ENCODE results near the gene TOM1L2.

Gene TOM1L2

GRCh38 chr17:17826342-17826713 lies 145.9 kb downstream of the TOM1L2 start:
- TF ChIP-seq TAF1 (IDR thresholded peaks at IDR 0.05; ENCODE audit: low read depth) (no peak), ZBTB7A (IDR thresholded peaks at IDR 0.05; ENCODE audit: low read depth) (no peak), YY1 (IDR thresholded peaks at IDR 0.05; ENCODE audit: low read depth) (no peak), CREB1 (IDR thresholded peaks at IDR 0.05; ENCODE audit: low read depth) (no peak), RAD21 (IDR thresholded peaks at IDR 0.05; ENCODE audit: low read depth) (no peak), FOXM1 (IDR thresholded peaks at IDR 0.05; ENCODE audit: borderline replicate concordance, low read depth) (no peak), EGR1 (IDR thresholded peaks at IDR 0.05) (no peak), NFIC (IDR thresholded peaks at IDR 0.05) (no peak), REST (IDR thresholded peaks at IDR 0.05; ENCODE audit: low read depth) (no peak), CEBPB (IDR thresholded peaks at IDR 0.05) (no peak), TCF12 (IDR thresholded peaks at IDR 0.05; ENCODE audit: low read depth) (no peak), EP300 (IDR thresholded peaks at IDR 0.05; ENCODE audit: borderline replicate concordance) (no peak), TEAD4 (IDR thresholded peaks at IDR 0.05) (no peak)
- TF ChIP-seq, protein P1, sequence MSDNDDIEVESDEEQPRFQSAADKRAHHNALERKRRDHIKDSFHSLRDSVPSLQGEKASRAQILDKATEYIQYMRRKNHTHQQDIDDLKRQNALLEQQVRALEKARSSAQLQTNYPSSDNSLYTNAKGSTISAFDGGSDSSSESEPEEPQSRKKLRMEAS (IDR thresholded peaks at IDR 0.05) = no peak
- TF ChIP-seq, protein P2, sequence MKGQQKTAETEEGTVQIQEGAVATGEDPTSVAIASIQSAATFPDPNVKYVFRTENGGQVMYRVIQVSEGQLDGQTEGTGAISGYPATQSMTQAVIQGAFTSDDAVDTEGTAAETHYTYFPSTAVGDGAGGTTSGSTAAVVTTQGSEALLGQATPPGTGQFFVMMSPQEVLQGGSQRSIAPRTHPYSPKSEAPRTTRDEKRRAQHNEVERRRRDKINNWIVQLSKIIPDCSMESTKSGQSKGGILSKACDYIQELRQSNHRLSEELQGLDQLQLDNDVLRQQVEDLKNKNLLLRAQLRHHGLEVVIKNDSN (IDR thresholded peaks at IDR 0.05) = no peak

- TF ChIP-seq CEBPB (IDR thresholded peaks at IDR 0.05) = no peak
- TF ChIP-seq TCF12 (IDR thresholded peaks at IDR 0.05; ENCODE audit: low read depth) = no peak
- TF ChIP-seq, protein P1 (IDR thresholded peaks at IDR 0.05) = no peak
- TF ChIP-seq TEAD4 (IDR thresholded peaks at IDR 0.05) = no peak
- TF ChIP-seq CREB1 (IDR thresholded peaks at IDR 0.05; ENCODE audit: low read depth) = no peak
- TF ChIP-seq FOXM1 (IDR thresholded peaks at IDR 0.05; ENCODE audit: borderline replicate concordance, low read depth) = no peak
- TF ChIP-seq REST (IDR thresholded peaks at IDR 0.05; ENCODE audit: low read depth) = no peak
- no peak for TF ChIP-seq NFIC (IDR thresholded peaks at IDR 0.05)
- no peak for TF ChIP-seq YY1 (IDR thresholded peaks at IDR 0.05; ENCODE audit: low read depth)
- TF ChIP-seq TAF1 (IDR thresholded peaks at IDR 0.05; ENCODE audit: low read depth) = no peak
- TF ChIP-seq, protein P2 (IDR thresholded peaks at IDR 0.05) = no peak
- TF ChIP-seq RAD21 (IDR thresholded peaks at IDR 0.05; ENCODE audit: low read depth) = no peak
- TF ChIP-seq EP300 (IDR thresholded peaks at IDR 0.05; ENCODE audit: borderline replicate concordance) = no peak
- TF ChIP-seq EGR1 (IDR thresholded peaks at IDR 0.05) = no peak
- no peak for TF ChIP-seq ZBTB7A (IDR thresholded peaks at IDR 0.05; ENCODE audit: low read depth)
These were observed 147.2 kb downstream of the TOM1L2 start for GRCh38 chr17:17824783-17825614.

- TF ChIP-seq EGR1 (IDR thresholded peaks at IDR 0.05) = no peak
- TF ChIP-seq, protein P1 (IDR thresholded peaks at IDR 0.05) = 0 out of 2 replicates have a peak, but pooled peaks have one; percentile 32
- no peak for TF ChIP-seq FOXM1 (IDR thresholded peaks at IDR 0.05; ENCODE audit: borderline replicate concordance, low read depth)
These were observed 147.9 kb downstream of the TOM1L2 start for GRCh38 chr17:17824119-17824782.

- TF ChIP-seq NFIC (IDR thresholded peaks at IDR 0.05) (no peak), TEAD4 (IDR thresholded peaks at IDR 0.05) (no peak), ZBTB7A (IDR thresholded peaks at IDR 0.05; ENCODE audit: low read depth) (peak; percentile 49; the same call in 1 of the 2 replicates), REST (IDR thresholded peaks at IDR 0.05; ENCODE audit: low read depth) (no peak), TAF1 (IDR thresholded peaks at IDR 0.05; ENCODE audit: low read depth) (0 out of 2 replicates have a peak, but pooled peaks have one; percentile 18), CREB1 (IDR thresholded peaks at IDR 0.05; ENCODE audit: low read depth) (no peak), RAD21 (IDR thresholded peaks at IDR 0.05; ENCODE audit: low read depth) (no peak), EGR1 (IDR thresholded peaks at IDR 0.05) (no peak), YY1 (IDR thresholded peaks at IDR 0.05; ENCODE audit: low read depth) (no peak), EP300 (IDR thresholded peaks at IDR 0.05; ENCODE audit: borderline replicate concordance) (peak; percentile 61; the same call in 1 of the 2 replicates), FOXM1 (IDR thresholded peaks at IDR 0.05; ENCODE audit: borderline replicate concordance, low read depth) (no peak), CEBPB (IDR thresholded peaks at IDR 0.05) (no peak), TCF12 (IDR thresholded peaks at IDR 0.05; ENCODE audit: low read depth) (no peak)
- TF ChIP-seq, protein P2 (IDR thresholded peaks at IDR 0.05) = no peak
- TF ChIP-seq, protein P1 (IDR thresholded peaks at IDR 0.05) = peak; percentile 68
These were observed 148.6 kb downstream of the TOM1L2 start for GRCh38 chr17:17823433-17824118.

All from Ishikawa (cell line).